HG02759 (cell line): ENCODE results near the gene PGM1.
A peak's percentile ranks its signal among the peaks of the same experiment; 100 is the strongest.

Source experiments
- ATAC-seq: cut with Tn5 transposase; IDR thresholded peaks from one replicate; pipeline ENCODE4 v1.9.1; 2021; ENCODE audit warnings: mild to moderate bottlenecking, moderate library complexity; ENCODE audit not compliant: unreplicated experiment

Gene PGM1

DNA sequence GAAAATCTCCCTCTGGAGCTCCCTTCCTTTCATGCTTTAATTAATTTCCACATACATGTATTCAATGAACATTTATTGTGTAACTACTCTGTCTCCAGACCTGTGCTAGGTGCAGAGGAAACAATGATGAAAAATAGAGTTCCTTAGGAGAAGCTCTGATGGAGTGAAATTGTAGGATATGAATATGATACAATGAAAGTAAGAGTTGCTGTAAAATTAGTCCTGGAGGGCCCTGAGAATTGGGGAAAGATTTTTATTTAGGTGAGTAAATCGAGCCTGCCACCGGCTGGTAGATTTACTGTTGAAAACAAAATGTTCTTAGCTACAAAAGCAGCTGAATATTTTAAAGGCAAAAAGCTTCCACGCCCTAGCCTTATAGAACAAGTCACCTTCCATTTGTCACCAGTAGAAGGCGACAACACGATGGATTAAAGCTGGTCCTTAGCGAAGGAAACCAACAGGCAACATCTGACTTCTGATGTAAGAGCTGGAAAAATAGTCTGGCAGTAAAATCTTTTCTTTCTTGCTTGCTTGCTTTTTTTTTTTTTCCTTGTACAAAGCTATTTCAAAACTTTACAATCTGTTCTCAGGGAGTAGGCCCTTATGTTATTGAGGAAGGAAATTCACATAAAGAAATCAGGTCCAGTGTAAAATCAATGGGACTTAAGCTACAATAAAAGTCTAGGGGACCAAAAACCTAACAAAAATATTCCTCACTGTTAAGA is 98.7 kb downstream of the PGM1 start:
- peak; percentile 65 for ATAC-seq

DNA sequence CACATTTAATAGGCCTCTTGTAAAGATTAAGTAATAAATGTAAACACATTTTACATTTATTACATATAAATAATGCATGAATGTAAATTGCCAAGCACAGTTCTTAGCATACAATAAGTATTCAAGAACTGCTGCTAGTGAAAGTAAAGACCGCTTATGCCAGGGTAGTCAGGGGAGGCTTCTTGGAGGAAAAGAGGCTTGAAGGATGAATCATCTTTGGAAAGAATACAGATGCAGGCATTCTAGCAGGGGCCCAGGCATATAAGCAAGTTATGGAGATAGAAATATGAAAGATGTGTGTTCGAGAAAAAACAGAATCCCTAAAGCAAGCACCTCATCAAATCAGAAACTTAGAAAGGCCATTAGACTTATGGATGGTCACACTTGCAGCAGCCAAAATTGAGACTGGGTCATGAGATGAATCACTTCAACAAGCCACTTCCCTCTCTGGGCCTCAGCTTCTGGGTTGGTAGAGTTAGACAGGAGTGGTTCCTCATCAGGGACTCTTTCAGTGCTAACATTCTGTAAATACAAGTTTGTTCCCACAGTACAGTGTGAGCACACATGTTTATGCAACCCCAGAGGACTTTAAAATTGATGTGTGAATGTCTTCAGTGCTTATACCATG is 100.8 kb downstream of the PGM1 start:
- peak; percentile 78 for ATAC-seq

DNA sequence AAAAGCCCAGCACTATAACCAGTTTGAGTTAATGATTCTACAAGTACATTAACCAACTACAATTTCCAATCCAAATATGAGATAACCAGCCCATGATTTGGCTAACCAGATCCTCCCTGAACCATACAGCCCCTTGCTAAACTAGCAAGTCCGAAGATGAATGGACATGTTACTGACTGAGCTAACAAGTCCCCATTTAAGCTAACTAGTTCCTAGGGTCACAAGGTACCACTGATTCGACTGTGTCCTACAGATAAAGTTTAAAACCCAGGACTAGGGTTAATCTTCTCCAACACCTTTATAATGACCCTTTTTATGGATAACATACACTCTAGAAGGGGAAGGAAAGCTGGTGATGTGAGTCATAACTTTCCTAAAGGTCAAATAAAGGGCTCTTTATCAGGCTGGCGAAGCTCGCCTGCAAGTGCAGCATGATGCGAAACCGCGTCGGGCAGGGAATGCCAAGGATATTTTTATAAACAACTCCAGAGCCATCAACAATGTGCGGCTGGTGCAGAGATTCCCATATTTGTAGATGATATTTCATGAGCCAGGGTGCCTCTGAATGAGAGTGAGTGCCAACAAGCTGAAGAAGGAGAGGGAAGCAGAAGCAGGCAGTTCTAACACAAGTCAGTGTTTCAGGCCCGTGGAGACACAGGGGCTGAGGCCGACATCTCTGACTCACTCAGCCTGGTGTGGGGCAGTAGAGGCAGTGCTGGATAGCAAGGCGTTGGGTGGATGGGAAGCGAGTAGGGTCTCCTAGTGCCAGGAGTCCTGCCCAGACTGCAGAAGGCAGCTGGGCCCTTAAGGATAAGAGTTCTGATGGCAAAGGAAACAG is 105.0 kb downstream of the PGM1 start:
- ATAC-seq = no peak

DNA sequence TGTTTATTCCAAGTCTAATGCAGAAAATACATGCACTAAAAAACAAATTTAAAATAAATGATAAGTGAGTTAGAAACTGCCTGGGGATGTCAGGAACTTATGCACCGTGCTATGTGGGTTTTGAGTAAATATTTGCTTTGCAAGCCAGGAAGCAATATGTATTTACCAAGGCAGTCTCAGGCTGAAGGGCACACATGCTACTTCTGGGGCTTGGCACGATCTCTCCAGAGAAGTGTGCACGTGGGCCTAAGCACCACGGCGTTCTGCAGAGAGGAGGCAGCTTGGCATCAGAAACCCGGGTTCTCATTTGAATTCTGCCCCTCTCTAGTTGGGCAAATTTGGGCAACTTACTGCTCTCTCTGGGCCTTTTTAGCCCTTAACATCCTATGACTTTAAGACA is 108.0 kb downstream of the PGM1 start:
- ATAC-seq = no peak

DNA sequence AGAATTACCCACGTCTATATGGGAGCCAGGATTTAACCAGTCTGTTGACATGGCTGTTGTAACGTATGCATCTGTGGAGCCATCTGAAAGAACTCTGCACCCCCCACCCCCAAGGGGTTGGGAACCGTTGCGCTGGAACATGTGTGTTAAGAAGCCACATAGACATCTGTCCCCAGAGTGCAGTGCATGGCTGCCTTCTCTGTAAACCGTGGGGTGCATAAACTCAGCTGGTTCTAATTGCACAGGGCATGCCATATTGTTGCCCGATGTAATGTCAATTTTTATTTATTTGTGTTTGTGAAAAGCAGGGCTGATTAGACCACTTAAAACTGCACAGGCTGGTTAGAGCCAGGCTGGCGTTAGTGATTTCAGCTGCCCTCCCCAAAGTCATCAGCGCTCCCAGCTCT is 110.5 kb downstream of the PGM1 start:
- ATAC-seq = no peak

DNA sequence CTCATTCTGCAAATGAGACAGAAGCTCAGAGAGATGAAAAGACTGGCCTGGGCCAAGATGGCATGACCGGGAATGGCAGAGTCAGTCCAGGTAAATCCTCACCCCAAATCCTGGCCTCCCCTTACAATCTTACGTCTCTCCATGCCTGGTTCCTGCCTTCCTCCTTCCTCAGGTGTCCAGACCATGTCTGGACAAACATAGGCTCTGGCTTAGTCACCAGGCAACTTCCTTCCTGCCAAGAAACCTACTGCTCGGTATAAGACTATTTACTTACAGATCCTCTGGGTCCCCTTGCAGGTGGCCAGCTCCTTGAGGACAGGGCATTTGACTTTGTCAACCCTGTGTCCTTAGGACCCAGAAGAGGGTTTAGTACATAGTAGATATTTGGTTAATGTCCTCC is 111.2 kb downstream of the PGM1 start:
- ATAC-seq = no peak

DNA sequence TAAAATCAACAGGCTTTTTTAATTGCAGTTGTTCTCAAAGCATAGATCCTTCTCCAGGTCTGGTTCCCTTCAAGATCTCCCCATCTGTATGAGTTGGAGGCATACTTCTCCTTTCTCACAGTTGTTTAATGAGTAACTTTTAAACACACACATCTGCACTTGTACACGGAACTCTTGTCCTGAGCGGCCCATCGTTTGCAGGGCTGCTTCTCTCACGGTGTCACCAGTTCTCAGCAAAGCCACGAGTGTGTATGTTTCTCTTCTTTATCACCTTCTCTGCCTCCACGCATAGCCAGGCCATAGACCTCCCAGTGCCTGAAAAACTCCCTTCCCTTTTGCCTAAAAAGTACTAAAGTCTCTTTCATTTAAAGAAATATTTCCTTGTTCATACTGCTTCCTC is 111.9 kb downstream of the PGM1 start:
- ATAC-seq = peak; percentile 93

DNA sequence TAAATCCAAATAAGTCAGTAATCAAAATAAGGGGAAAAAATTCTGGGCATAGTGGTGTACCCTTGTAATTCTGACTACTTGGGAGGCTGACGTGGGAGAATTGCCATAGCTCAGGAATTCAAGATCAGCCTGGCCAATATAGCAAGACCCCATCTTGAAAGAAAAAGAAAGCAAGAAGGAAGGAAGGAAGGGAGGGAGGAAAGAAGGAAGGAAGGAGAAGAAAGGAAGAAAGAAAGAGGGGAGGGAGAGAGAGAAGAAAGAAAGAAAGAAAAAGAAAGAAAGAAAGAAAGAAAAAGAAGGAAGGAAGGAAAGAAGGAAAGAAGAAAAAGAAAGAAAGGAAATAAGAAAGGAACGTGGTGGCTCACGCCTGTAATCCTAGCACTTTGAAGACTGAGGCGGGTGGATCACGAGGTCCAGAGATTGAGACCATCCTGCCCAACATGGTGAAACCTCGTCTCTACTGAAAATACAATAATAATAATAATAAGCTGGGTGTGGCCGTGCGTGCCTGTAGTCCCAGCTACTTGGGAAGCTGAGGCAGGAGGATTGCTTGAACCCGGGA is 116.1 kb downstream of the PGM1 start:
- no peak for ATAC-seq
